Esophagus muscularis mucosa (tissue), 3 donors: ENCODE measurements around the gene KLHL12.

ENCODE experiments used
- CTCF ChIP-seq, 3 experiments: fragments of 200-600 bp in 2 of 3; fragments of 450-650 bp in 1 of 3; sonication (generic) in 2 of 3; IDR thresholded peaks; one replicate each; pipeline ENCODE4 v1.5.1; 2017 to 2019; ENCODE audit warnings: antibody characterized with exemption in 3 of 3, mild to moderate bottlenecking in 2 of 3, moderate library complexity in 1 of 3
- EP300 ChIP-seq: sonication (generic); formaldehyde crosslinking; IDR thresholded peaks from one replicate; pipeline ENCODE4 v1.6.1; 2017; ENCODE audit warnings: antibody characterized with exemption

GRCh38 chr1:202951437-202951836, 24.4 kb upstream of the KLHL12 start:
- TF ChIP-seq CTCF (IDR thresholded peaks at IDR 0.05) = no peak
- TF ChIP-seq EP300 = no peak
